ENCODE data around the gene SPINT4.

SPINT4 gene

DNA sequence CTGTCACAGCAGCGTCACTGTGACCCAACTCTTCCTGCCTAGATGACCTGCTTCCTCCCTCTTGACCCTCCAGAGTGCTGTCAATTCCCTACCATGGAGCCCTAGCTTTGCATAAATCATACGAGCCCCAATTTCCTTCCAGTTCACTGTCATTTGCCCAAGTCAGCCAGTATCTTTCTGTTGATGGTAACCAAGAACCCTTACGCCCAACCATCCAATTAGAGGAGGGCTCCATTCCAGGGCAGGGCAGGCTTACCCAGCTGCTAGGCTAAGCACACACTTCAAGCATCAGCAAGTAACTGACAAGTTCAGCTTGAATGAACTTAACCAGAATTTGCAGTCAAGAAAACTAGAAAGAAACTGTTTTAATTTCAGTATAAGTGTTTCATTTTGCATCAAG is 43.8 kb downstream of the SPINT4 start:
- no peak for DNase-seq

DNA sequence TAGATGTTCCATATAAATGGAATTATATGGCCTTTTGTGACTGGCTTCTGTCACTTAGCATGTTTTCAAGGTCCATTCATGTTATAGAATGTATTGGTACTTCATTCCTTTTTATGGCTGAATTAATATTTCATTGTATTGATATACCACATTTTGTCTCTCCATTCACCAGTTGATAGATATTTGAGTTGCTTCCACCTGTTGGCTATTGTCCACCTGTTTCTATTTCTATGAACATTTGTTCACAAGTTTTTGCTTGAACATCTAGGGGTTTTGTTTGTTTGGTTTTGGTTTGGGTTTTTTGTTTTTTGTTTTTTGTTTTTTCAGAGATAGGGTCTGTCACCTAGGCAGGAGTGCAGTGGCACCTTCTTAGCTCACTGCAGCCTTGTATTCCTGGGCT is 46.3 kb downstream of the SPINT4 start:
- DNase-seq: no peak

- peak; percentile 69 for DNase-seq
These were observed 49.1 kb downstream of the SPINT4 start for GRCh38 chr20:45771182-45771759.

DNA sequence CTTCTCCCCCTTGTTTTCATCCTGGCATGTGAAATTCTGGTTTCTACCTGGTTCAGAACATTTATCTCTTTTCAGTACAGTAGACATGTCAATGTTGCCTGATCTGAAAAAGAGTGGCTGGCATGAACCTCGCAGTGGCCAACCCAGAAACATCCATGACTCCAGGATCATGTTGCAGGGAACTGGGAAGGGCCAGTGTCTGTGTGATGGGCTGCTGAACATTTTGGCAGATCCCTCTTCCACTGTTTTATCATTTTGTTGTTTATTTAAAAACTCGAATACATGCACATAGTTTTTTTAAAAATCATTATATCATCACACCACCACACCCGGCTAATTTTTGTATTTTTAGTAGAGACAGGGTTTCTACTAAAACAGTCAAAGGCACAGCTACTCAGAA is 50.5 kb downstream of the SPINT4 start:
- DNase-seq: no peak

DNA sequence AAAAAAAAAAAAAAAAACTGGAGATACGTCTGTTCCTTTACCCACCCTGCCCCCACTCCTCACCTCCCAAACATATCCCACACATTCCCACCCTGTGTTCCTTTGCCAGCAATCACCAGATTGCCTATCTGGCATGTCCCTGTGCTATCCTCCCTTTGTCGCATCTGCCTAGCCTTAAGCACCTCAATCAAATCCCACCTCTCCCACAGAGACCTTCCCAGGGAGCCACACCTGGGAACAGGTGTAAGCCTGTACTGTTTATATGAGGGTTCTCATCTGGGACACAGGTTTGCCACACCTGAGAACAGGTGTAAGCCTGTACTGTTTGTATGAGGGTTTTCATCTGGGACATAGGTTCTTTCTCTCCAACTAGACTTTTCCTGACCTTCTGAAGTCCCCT is 52.8 kb downstream of the SPINT4 start:
- DNase-seq: no peak

DNA sequence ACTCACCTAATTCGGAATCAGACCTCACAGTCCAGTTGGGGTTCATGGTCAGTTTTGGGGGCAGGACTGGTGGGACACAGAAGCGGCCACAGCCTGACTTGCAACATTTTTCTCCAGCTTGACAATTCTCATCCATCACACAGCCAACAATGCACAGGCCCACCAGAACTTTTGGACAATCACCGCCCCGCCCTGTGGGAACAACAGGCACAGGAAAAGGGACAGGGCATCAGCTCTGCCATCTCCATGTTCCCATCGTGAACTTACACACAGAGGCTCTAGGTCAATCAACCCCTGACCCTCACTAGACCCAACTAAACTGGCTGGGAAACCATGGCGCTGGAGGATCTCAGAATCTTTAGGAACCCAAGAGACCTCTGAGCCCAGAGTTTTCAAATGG is 53.3 kb downstream of the SPINT4 start:
- DNase-seq: no peak
